Mesothelial cell of epicardium (in vitro differentiated cells): ENCODE results near the gene RANBP3L. TPM values are rescaled to one million over a fixed set of nuclear protein-coding genes. Genes with fewer than 3 reads are reported as not detected.

ENCODE experiments used
- DNase-seq, 2 experiments: peaks; one replicate each; pipeline ENCODE4 v3.0.0; 2021; ENCODE audit warnings: low spot score in 2 of 2; ENCODE audit not compliant: unreplicated experiment in 2 of 2
- H3K27ac Mint-ChIP-seq: 2 replicates; pipeline ENCODE4 v1.8.0; 2021; ENCODE audit warnings: mixed read lengths
- H3K27me3 Mint-ChIP-seq: 2 replicates; pipeline ENCODE4 v1.8.0; 2021; ENCODE audit warnings: low read depth, mixed read lengths
- H3K36me3 Mint-ChIP-seq: 2 replicates; pipeline ENCODE4 v1.8.0; 2021; ENCODE audit warnings: mixed read lengths
- H3K4me1 Mint-ChIP-seq: 2 replicates; pipeline ENCODE4 v1.8.0; 2021; ENCODE audit warnings: mixed read lengths
- H3K4me3 Mint-ChIP-seq: 2 replicates; pipeline ENCODE4 v1.8.0; 2021; ENCODE audit warnings: mild to moderate bottlenecking, moderate library complexity, mixed read lengths
- H3K9me3 Mint-ChIP-seq: 2 replicates; pipeline ENCODE4 v1.8.0; 2021; ENCODE audit warnings: mixed read lengths
- total RNA-seq: library from RNA; stranded (reverse); gene quantifications from 3 replicates; pipeline ENCODE4 v1.2.1, GENCODE V29; 2021
- TF ChIP-seq, protein P1 (sequence below): fragments of 200-600 bp; sonication (generic); IDR thresholded peaks from one replicate; pipeline ENCODE4 v1.5.0; 2021; ENCODE audit warnings: antibody characterized with exemption; ENCODE audit not compliant: unreplicated experiment

The RANBP3L gene
- total RNA-seq, 1 donor from 2014 or later: 1.0 TPM

DNA sequence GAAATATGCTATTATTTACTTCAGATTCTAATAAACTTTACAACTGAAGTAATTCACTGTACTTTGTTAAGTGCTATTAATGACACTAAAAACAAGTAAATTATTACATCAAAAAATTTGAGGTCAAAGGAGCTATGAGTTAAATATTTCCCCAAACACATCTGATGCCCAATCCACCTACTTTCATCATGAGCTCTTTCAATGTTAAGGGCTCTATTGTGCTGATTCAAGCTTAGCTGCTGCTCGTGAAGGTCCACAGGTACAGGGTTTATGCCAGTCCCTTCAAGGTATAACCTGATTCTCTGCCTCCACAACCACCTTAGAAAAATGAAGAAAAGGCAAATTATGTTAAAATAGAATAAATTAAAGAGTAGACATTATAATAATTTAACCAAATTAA, 84.1 kb downstream of the RANBP3L start:
- no peaks in the 10 kb centered on the region for H3K27me3 Mint-ChIP-seq
- peaks cover 34% of the 10 kb centered on the region for H3K36me3 Mint-ChIP-seq
- H3K27ac Mint-ChIP-seq: no peak overlapping the region
- no peak for DNase-seq
- TF ChIP-seq, protein P1, sequence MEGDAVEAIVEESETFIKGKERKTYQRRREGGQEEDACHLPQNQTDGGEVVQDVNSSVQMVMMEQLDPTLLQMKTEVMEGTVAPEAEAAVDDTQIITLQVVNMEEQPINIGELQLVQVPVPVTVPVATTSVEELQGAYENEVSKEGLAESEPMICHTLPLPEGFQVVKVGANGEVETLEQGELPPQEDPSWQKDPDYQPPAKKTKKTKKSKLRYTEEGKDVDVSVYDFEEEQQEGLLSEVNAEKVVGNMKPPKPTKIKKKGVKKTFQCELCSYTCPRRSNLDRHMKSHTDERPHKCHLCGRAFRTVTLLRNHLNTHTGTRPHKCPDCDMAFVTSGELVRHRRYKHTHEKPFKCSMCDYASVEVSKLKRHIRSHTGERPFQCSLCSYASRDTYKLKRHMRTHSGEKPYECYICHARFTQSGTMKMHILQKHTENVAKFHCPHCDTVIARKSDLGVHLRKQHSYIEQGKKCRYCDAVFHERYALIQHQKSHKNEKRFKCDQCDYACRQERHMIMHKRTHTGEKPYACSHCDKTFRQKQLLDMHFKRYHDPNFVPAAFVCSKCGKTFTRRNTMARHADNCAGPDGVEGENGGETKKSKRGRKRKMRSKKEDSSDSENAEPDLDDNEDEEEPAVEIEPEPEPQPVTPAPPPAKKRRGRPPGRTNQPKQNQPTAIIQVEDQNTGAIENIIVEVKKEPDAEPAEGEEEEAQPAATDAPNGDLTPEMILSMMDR: no peak
- peaks cover 3% of the 10 kb centered on the region for H3K4me1 Mint-ChIP-seq
- H3K4me3 Mint-ChIP-seq: no peak overlapping the region
- H3K9me3 Mint-ChIP-seq: no peaks in the 10 kb centered on the region

- Mint-ChIP-seq H3K27me3 (no peaks in the 10 kb centered on the region), H3K36me3 (peaks cover 33% of the 10 kb centered on the region), H3K4me1 (peaks cover 3% of the 10 kb centered on the region), H3K4me3 (no peak overlapping the region), H3K27ac (no peak overlapping the region), H3K9me3 (no peaks in the 10 kb centered on the region)
- DNase-seq: no peak
- TF ChIP-seq, protein P1: no peak
Observed at GRCh38 chr5:36215910-36216309, 85.8 kb downstream of the RANBP3L start.

- H3K4me3 Mint-ChIP-seq: no peak overlapping the region
- H3K27me3 Mint-ChIP-seq: no peaks in the 10 kb centered on the region
- H3K36me3 Mint-ChIP-seq: peaks cover 26% of the 10 kb centered on the region
- DNase-seq: no peak
- H3K4me1 Mint-ChIP-seq: peaks cover 3% of the 10 kb centered on the region
- H3K27ac Mint-ChIP-seq: no peak overlapping the region
- H3K9me3 Mint-ChIP-seq: no peaks in the 10 kb centered on the region
- TF ChIP-seq, protein P1: no peak
Observed at GRCh38 chr5:36214436-36214835, 87.3 kb downstream of the RANBP3L start.

GRCh38 chr5:36209664-36210063, 92.0 kb downstream of the RANBP3L start:
- no peak overlapping the region for H3K27ac Mint-ChIP-seq
- no peaks in the 10 kb centered on the region for H3K4me1 Mint-ChIP-seq
- TF ChIP-seq, protein P1: no peak
- peaks cover 28% of the 10 kb centered on the region for H3K36me3 Mint-ChIP-seq
- DNase-seq: no peak
- no peaks in the 10 kb centered on the region for H3K27me3 Mint-ChIP-seq
- H3K4me3 Mint-ChIP-seq: no peak overlapping the region
- no peaks in the 10 kb centered on the region for H3K9me3 Mint-ChIP-seq

- Mint-ChIP-seq H3K9me3 (no peaks in the 10 kb centered on the region), H3K27ac (no peak overlapping the region), H3K27me3 (no peaks in the 10 kb centered on the region), H3K36me3 (peaks cover 24% of the 10 kb centered on the region), H3K4me3 (no peak overlapping the region), H3K4me1 (peaks cover 1% of the 10 kb centered on the region)
- TF ChIP-seq, protein P1: no peak
- no peak for DNase-seq
Observed at GRCh38 chr5:36208786-36209185, 92.9 kb downstream of the RANBP3L start.

- peaks cover 22% of the 10 kb centered on the region for H3K36me3 Mint-ChIP-seq
- no peak overlapping the region for H3K27ac Mint-ChIP-seq
- no peak overlapping the region for H3K4me3 Mint-ChIP-seq
- H3K4me1 Mint-ChIP-seq: peaks cover 12% of the 10 kb centered on the region
- TF ChIP-seq, protein P1: no peak
- no peak for DNase-seq
- H3K27me3 Mint-ChIP-seq: no peaks in the 10 kb centered on the region
- H3K9me3 Mint-ChIP-seq: no peaks in the 10 kb centered on the region
Observed at GRCh38 chr5:36206913-36207312, 94.8 kb downstream of the RANBP3L start.
